ENCODE results near the gene SRGAP3.

DNA sequence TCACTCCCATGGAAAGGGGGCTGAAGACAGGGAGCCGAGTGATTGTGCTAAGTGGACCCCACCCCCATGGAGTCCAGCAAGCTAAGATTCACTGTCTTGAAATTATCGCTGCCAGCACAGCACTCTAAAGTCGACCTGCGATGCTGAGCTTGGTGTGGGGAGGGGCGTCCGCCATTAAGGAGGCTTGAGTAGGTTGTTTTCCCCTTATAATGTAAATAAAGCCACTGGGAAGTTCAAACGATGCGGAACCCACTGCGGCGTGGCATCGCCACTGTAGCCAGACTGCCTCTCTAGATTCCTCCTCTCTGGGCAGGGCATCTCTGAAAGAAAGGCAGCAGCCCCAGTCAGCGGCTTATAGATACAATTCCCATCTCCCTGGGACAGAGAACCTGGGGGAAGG lies 10.9 kb upstream of the SRGAP3 start:
- TF ChIP-seq, protein P1, sequence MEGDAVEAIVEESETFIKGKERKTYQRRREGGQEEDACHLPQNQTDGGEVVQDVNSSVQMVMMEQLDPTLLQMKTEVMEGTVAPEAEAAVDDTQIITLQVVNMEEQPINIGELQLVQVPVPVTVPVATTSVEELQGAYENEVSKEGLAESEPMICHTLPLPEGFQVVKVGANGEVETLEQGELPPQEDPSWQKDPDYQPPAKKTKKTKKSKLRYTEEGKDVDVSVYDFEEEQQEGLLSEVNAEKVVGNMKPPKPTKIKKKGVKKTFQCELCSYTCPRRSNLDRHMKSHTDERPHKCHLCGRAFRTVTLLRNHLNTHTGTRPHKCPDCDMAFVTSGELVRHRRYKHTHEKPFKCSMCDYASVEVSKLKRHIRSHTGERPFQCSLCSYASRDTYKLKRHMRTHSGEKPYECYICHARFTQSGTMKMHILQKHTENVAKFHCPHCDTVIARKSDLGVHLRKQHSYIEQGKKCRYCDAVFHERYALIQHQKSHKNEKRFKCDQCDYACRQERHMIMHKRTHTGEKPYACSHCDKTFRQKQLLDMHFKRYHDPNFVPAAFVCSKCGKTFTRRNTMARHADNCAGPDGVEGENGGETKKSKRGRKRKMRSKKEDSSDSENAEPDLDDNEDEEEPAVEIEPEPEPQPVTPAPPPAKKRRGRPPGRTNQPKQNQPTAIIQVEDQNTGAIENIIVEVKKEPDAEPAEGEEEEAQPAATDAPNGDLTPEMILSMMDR (conservative IDR thresholded peaks at IDR 0.05), result no peak
- TF ChIP-seq ZFX (IDR thresholded peaks at IDR 0.05), result no peak

Measured in C4-2B (cell line).